ENCODE results near the gene NUP160.

DNA sequence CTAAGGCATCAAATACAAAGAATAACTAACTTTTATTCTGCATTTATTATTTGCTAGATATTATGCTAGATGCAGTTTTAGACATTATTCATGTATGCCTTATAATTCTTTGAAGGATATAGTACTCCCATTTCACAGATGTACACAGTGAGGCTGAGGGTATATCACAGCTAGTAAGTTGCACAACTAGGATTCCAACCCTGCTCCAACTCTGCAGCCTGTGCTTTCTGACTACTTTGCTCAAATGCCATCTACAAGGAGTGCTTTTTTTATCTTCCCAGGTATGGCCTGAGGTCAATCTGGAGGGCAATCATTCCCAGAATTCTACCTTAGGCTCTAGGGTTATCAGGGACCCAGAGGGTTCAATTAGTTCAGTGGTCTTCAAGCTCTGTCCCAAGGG, 28.4 kb downstream of the NUP160 start:
- TF ChIP-seq CEBPB (IDR thresholded peaks at IDR 0.05; ENCODE audit: low read depth, low read length) = no peak
- TF ChIP-seq, protein P1, sequence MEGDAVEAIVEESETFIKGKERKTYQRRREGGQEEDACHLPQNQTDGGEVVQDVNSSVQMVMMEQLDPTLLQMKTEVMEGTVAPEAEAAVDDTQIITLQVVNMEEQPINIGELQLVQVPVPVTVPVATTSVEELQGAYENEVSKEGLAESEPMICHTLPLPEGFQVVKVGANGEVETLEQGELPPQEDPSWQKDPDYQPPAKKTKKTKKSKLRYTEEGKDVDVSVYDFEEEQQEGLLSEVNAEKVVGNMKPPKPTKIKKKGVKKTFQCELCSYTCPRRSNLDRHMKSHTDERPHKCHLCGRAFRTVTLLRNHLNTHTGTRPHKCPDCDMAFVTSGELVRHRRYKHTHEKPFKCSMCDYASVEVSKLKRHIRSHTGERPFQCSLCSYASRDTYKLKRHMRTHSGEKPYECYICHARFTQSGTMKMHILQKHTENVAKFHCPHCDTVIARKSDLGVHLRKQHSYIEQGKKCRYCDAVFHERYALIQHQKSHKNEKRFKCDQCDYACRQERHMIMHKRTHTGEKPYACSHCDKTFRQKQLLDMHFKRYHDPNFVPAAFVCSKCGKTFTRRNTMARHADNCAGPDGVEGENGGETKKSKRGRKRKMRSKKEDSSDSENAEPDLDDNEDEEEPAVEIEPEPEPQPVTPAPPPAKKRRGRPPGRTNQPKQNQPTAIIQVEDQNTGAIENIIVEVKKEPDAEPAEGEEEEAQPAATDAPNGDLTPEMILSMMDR (IDR thresholded peaks at IDR 0.05; ENCODE audit: control extremely low read depth in 1 of 3, insufficient read depth in 1 of 3, low read depth in 1 of 3, low read length in 3 of 3) = no peak
- TF ChIP-seq CHD7 (IDR thresholded peaks at IDR 0.05; ENCODE audit: insufficient replicate concordance, low read length) = no peak
- no peak for TF ChIP-seq TAF1 (IDR thresholded peaks at IDR 0.05; ENCODE audit: low read depth, low read length)
- no peak for TF ChIP-seq ZNF274 (IDR thresholded peaks at IDR 0.05; ENCODE audit: borderline replicate concordance, extremely low read depth, low read length)
- TF ChIP-seq USF2 (IDR thresholded peaks at IDR 0.05; ENCODE audit: low read length) = no peak
- TF ChIP-seq EZH2 (IDR thresholded peaks at IDR 0.05; ENCODE audit: low read depth, low read length, severe bottlenecking) = no peak
- no peak for TF ChIP-seq POLR2AphosphoS5 (IDR thresholded peaks at IDR 0.05; ENCODE audit: low read depth, low read length)
- TF ChIP-seq POLR2A (IDR thresholded peaks at IDR 0.05; ENCODE audit: control extremely low read depth in 1 of 2, low read depth in 2 of 2, low read length in 2 of 2) = no peak
